HepG2 (cell line): ENCODE data around the gene AP5B1. TPM values are rescaled to one million over a fixed set of nuclear protein-coding genes. Genes with fewer than 3 reads are reported as not detected.
A peak's percentile ranks its signal among the peaks of the same experiment; 100 is the strongest.

Experiments
- ATAC-seq: fragments of 200-7000 bp; cut with Tn5 transposase; 3 replicates; pipeline ENCODE4 v1.9.1; 2020; ENCODE audit warnings: mild to moderate bottlenecking, moderate library complexity
- BruUV-seq: library from RNA; stranded (reverse); fragments of 400-500 nt; replicated peaks from 2 replicates; lab custom pipeline; 2021; lab: Mats Ljungman, UMichigan
- CTCF ChIA-PET: fragments of 300-600 bp; formaldehyde crosslinking; extraction: SDS; loops from one replicate; lab custom pipeline; 2021; ENCODE audit warnings: low total read pairs, inconsistent platforms, low intra/inter-chr PET ratio; lab: Yijun Ruan, JAX
- POLR2A ChIA-PET: fragments of 350-600 bp; sonication (Branson Sonifier 250); formaldehyde crosslinking; loops from one replicate; lab custom pipeline; 2020; ENCODE audit warnings: antibody characterized with exemption, inconsistent platforms; lab: Yijun Ruan, JAX
- DNase-seq: peaks from one replicate; pipeline ENCODE4 v3.0.0-alpha.2; 2015; ENCODE audit warnings: low spot score
- FAIRE-seq: peaks from 3 replicates; lab custom pipeline; 2011; peaks lifted over from hg19 to GRCh38; lab: Jason Lieb, UNC
- H2AFZ ChIP-seq: one replicate; pipeline ENCODE4 v1.6.1; 2011; ENCODE audit warnings: low read length, inconsistent platforms
- H3K27ac ChIP-seq: fragments of 300-600 bp; 3 replicates; pipeline ENCODE4 v1.8.0; 2011; ENCODE audit warnings: mixed run types, mild to moderate bottlenecking, mixed read lengths, low read length, inconsistent platforms; ENCODE audit not compliant: insufficient read depth; ENCODE audit errors: extremely low read length
- H3K27me3 ChIP-seq, 2 experiments: fragments of 200-600 bp in 1 of 2; 2 replicates in 1 of 2; 3 replicates in 1 of 2; pipeline versions ENCODE4 v1.6.0 to v1.8.0; 2011; ENCODE audit warnings: low read length in 2 of 2, mild to moderate bottlenecking in 2 of 2, moderate library complexity in 2 of 2, inconsistent platforms in 1 of 2; ENCODE audit not compliant: insufficient read depth in 2 of 2, control insufficient read depth in 1 of 2
- H3K36me3 ChIP-seq, 2 experiments: fragments of 200-600 bp in 1 of 2; replicated peaks in 1 of 2; 2 replicates in 1 of 2; 3 replicates in 1 of 2; pipeline versions ENCODE4 v1.5.1 to v1.8.0; 2011; ENCODE audit warnings: low read length in 2 of 2, inconsistent platforms in 1 of 2; ENCODE audit not compliant: insufficient read depth in 2 of 2, control insufficient read depth in 1 of 2
- H3K4me1 ChIP-seq: 2 replicates; pipeline ENCODE4 v1.5.1; 2012; ENCODE audit warnings: low read length, inconsistent platforms; ENCODE audit not compliant: insufficient read depth
- H3K4me2 ChIP-seq: 2 replicates; pipeline ENCODE4 v1.6.0; 2011; ENCODE audit warnings: low read depth, low read length, inconsistent platforms
- H3K4me3 ChIP-seq, 3 experiments: fragments of 200-600 bp in 1 of 3; sonication (generic), shearing (Covaris generic) in 1 of 3; replicated peaks in 1 of 3; 2 replicates each; pipeline ENCODE4 v1.5.1; 2011 to 2016; ENCODE audit warnings: low read length in 3 of 3, inconsistent platforms in 2 of 3, low read depth in 2 of 3, mild to moderate bottlenecking in 2 of 3, control low read depth in 1 of 3, mixed read lengths in 1 of 3; ENCODE audit not compliant: insufficient read depth in 1 of 3
- H3K79me2 ChIP-seq: one replicate; pipeline ENCODE4 v1.6.1; 2011; ENCODE audit warnings: low read length, inconsistent platforms; ENCODE audit not compliant: insufficient read depth
- H3K9ac ChIP-seq: 2 replicates; pipeline ENCODE4 v1.6.0; 2011; ENCODE audit warnings: mild to moderate bottlenecking, low read depth, low read length, inconsistent platforms; ENCODE audit not compliant: insufficient read depth
- H3K9me3 ChIP-seq: 2 replicates; pipeline ENCODE4 v1.5.1; 2012; ENCODE audit warnings: mild to moderate bottlenecking, low read length
- H4K20me1 ChIP-seq: 2 replicates; pipeline ENCODE4 v1.6.0; 2011; ENCODE audit warnings: inconsistent platforms, mild to moderate bottlenecking, low read length, moderate library complexity; ENCODE audit not compliant: insufficient read depth
- ELF1 ChIP-seq: sonication (generic); formaldehyde crosslinking; IDR thresholded peaks from 2 replicates; pipeline ENCODE4 v1.4.0; 2020; ENCODE audit warnings: missing genetic modification reagents
- HMG20B ChIP-seq: conservative IDR thresholded peaks from 2 replicates; pipeline ENCODE4 v1.6.1; 2016; ENCODE audit warnings: missing genetic modification reagents, missing compliant biosample characterization
- MIER2 ChIP-seq: IDR thresholded peaks from 2 replicates; pipeline ENCODE4 v1.6.1; 2016; ENCODE audit warnings: missing biosample characterization, missing genetic modification reagents
- SP1 ChIP-seq, 2 experiments: fragments of 450-650 bp in 1 of 2; sonication (generic) in 1 of 2; formaldehyde crosslinking in 1 of 2; IDR thresholded peaks; 2 replicates each; pipeline versions ENCODE4 v1.4.0 to v1.6.1; 2016 to 2020; ENCODE audit warnings: missing genetic modification reagents in 1 of 2
- TAF1 ChIP-seq: sonication (generic); formaldehyde crosslinking; IDR thresholded peaks from 2 replicates; pipeline ENCODE4 v1.4.0; 2020; ENCODE audit warnings: missing genetic modification reagents
- TBX2 ChIP-seq: sonication (generic); formaldehyde crosslinking; IDR thresholded peaks from 2 replicates; pipeline ENCODE4 v1.5.0; 2020; ENCODE audit warnings: missing genetic modification reagents, mild to moderate bottlenecking, borderline replicate concordance
- ZNF10 ChIP-seq: sonication (generic); formaldehyde crosslinking; IDR thresholded peaks from 2 replicates; pipeline ENCODE4 v1.4.0; 2020; ENCODE audit warnings: mild to moderate bottlenecking, low read depth, missing genetic modification reagents, borderline replicate concordance
- ZNF138 ChIP-seq: sonication (generic); formaldehyde crosslinking; IDR thresholded peaks from 2 replicates; pipeline ENCODE4 v1.5.0; 2020; ENCODE audit warnings: mild to moderate bottlenecking, low read depth, missing genetic modification reagents
- ZNF230 ChIP-seq: sonication (generic); formaldehyde crosslinking; IDR thresholded peaks from 2 replicates; pipeline ENCODE4 v1.4.0; 2020; ENCODE audit warnings: mild to moderate bottlenecking, missing genetic modification reagents
- ZNF432 ChIP-seq: sonication (generic); formaldehyde crosslinking; IDR thresholded peaks from 2 replicates; pipeline ENCODE4 v1.5.0; 2020; ENCODE audit warnings: missing genetic modification reagents, mild to moderate bottlenecking, borderline replicate concordance
- ZNF441 ChIP-seq: sonication (generic); formaldehyde crosslinking; IDR thresholded peaks from 2 replicates; pipeline ENCODE4 v1.7.0; 2021; ENCODE audit warnings: missing genetic modification reagents, borderline replicate concordance
- ZNF768 ChIP-seq: sonication (generic); formaldehyde crosslinking; IDR thresholded peaks from 2 replicates; pipeline ENCODE4 v1.4.0; 2020; ENCODE audit warnings: missing genetic modification reagents
- WGBS: methylation state at CpG from one replicate; pipeline ENCODE4 v1.1.6; 2017; ENCODE audit warnings: low lambda C conversion rate; 5-methylcytosine and 5-hydroxymethylcytosine counted together
- in situ Hi-C: cut with HindIII; loops from 2 replicates; pipeline ENCODE4 v1.10.0; 2017; ENCODE audit warnings: low pct_unique_long_range_greater_than_20kb; ENCODE audit not compliant: extremely low pct_ligation_motif_present
- intact Hi-C: fragments of 100-400 bp; cut with micrococcal nuclease; formaldehyde crosslinking; loops from one replicate; pipeline ENCODE4 v1.10.0; 2022; ENCODE audit not compliant: unreplicated experiment
- polyA plus RNA-seq, 8 experiments: library from polyadenylated mRNA; depleted of rRNA in 3 of 8; stranded (reverse) in 7 of 8; unstranded in 1 of 8; fragments of >200 nt; fragmentation: Illumina TruSeq in 4 of 8; extraction: Trizol in 4 of 8; gene quantifications; 2 replicates each; pipeline versions ENCODE4 v1.2.1 to v1.2.3, GENCODE V29; 2011 to 2016; ENCODE audit warnings: low read depth in 4 of 8, missing spikeins in 1 of 8, mixed read lengths in 1 of 8; ENCODE audit not compliant: insufficient read depth in 1 of 8
- total RNA-seq, 5 experiments: library from RNA; depleted of rRNA; stranded (reverse); fragments of >200 nt; fragmentation: Illumina TruSeq; extraction: Trizol; gene quantifications; 2 replicates each; pipeline ENCODE4 v1.2.3, GENCODE V29; 2016; ENCODE audit warnings: low read depth in 1 of 5
- TF ChIP-seq, protein P1 (sequence below): sonication (generic); formaldehyde crosslinking; IDR thresholded peaks from 2 replicates; pipeline ENCODE4 v1.5.0; 2020; ENCODE audit warnings: mild to moderate bottlenecking, missing genetic modification reagents, moderate library complexity

Gene AP5B1
- total and polyA plus RNA-seq, 2 of the 13 experiments (the other 11 are each of a cell fraction or from before 2014, with no cell fraction given) = 1.7 to 4.4 TPM

GRCh38 chr11:65781152-65781961 lies 581 bp upstream of the AP5B1 start (continued):
- TF ChIP-seq TAF1 (CRISPR knock-in tag) (peak; percentile 35; the same call in 1 of the 2 replicates), HMG20B (no peak), SP1 (IDR thresholded peaks at IDR 0.05) (no peak), SP1 (CRISPR knock-in tag; IDR thresholded peaks at IDR 0.05) (peak; percentile 40; the same call in 1 of the 2 replicates), ZNF230 (CRISPR knock-in tag) (0 out of 2 replicates have a peak, but pooled peaks have one; percentile 20), ELF1 (CRISPR knock-in tag) (peak; percentile 30; the same call in 1 of the 2 replicates), TBX2 (CRISPR knock-in tag) (0 out of 2 replicates have a peak, but pooled peaks have one; percentile 16), ZNF441 (CRISPR knock-in tag) (0 out of 2 replicates have a peak, but pooled peaks have one; percentile 46), MIER2 (CRISPR knock-in tag) (no peak), ZNF768 (peak; percentile 41; the same call in 1 of the 2 replicates)
- TF ChIP-seq, all 625 proteins: peak for 63

DNA sequence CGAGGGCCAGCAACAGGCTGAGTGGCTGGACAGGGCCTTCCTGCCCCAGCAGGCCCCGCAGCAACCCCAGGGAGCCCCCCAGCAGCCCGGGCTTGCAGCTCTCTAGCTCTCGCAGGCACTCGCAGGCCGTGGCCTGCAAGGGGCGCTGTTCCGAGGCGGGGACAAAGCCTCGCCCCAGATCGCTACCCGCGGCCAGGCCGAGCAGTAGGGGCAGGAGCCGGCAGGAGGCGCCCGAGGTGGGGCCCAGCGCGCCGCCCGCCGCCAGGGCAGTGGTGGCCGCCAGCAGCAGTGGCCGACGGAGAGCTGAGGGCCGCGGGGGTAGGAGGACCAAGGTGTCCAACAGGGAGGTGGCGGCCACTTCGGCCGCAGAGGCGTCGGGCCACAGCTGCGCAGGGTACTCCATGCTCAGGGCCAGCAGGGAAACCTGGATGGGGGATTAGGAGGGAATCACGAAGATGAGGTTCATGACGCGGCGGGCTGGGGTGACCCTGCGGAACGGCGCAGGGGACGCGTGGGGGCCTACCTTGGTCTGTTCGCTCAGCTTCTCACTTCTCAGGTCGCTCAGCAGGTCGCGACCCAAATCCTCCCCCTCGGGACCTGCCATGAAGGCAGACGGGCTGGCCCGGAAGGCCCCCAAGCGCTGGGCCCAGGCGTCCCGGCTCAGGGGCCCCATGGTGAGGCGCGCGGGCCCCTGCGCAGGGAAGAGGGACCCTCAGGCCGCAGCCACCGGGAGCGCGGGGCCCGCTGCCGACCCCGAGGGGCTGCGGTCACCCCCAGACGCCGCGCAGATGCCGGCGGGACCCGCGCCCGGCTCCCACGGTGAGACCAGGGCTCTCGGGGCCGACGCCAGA lies 632 bp downstream of the AP5B1 start:
- TSS peak; percentile 41 for BruUV-seq
- FAIRE-seq = no peak
- 33% methylated on average over 28 of the region's 76 CpGs for WGBS
- TF ChIP-seq, protein P1, sequence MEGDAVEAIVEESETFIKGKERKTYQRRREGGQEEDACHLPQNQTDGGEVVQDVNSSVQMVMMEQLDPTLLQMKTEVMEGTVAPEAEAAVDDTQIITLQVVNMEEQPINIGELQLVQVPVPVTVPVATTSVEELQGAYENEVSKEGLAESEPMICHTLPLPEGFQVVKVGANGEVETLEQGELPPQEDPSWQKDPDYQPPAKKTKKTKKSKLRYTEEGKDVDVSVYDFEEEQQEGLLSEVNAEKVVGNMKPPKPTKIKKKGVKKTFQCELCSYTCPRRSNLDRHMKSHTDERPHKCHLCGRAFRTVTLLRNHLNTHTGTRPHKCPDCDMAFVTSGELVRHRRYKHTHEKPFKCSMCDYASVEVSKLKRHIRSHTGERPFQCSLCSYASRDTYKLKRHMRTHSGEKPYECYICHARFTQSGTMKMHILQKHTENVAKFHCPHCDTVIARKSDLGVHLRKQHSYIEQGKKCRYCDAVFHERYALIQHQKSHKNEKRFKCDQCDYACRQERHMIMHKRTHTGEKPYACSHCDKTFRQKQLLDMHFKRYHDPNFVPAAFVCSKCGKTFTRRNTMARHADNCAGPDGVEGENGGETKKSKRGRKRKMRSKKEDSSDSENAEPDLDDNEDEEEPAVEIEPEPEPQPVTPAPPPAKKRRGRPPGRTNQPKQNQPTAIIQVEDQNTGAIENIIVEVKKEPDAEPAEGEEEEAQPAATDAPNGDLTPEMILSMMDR (CRISPR knock-in tag) = peak; percentile 80
- TF ChIP-seq ZNF432 (CRISPR knock-in tag) (no peak), ZNF138 (CRISPR knock-in tag) (0 out of 2 replicates have a peak, but pooled peaks have one; percentile 13), ZNF10 (no peak)

More for the DNA sequence above, 632 bp downstream of the AP5B1 start:
- no peaks in the 10 kb centered on the region for H3K79me2 ChIP-seq
- no peak overlapping the region for H2AFZ ChIP-seq
- no peaks in the 10 kb centered on the region for H3K36me3 ChIP-seq
- DNase-seq = peak; percentile 53
- ATAC-seq = peak; percentile 74
- H3K9ac ChIP-seq = peak overlapping the region; percentile 82
- POLR2A ChIA-PET = interaction anchor here (0.6 to 3.4 kb wide), 7 partner anchors 9 to 79 kb away, joined by 3 to 13 read pairs (median 5); partner anchors contain the start of genes CFL1, KAT5, MUS81 and RNASEH2C
- in situ Hi-C loops (loop anchor here (5.0 kb wide), 1 partner anchor 37 kb away; no protein-coding TSS in a partner anchor), intact Hi-C loops (loop anchor here (5.0 kb wide), 2 partner anchors 37 to 547 kb away; no protein-coding TSS in a partner anchor)
- H4K20me1 ChIP-seq = no peaks in the 10 kb centered on the region
- peak overlapping the region; percentile 59 to 92 (median 62) for H3K4me3 ChIP-seq
- CTCF ChIA-PET = interaction anchor here (0.7 to 4.7 kb wide), 9 partner anchors 10 to 209 kb away, joined by 3 to 56 read pairs (median 4); partner anchors contain the start of genes FIBP and KAT5
- H3K27ac ChIP-seq = peak overlapping the region; percentile 61
- peaks cover 2 to 30% of the 10 kb centered on the region in 2 experiments; a peak in 4 of 5 replicates for H3K27me3 ChIP-seq
- no peaks in the 10 kb centered on the region for H3K9me3 ChIP-seq
- peaks cover 43% of the 10 kb centered on the region for H3K4me1 ChIP-seq
- H3K4me2 ChIP-seq = peak overlapping the region; percentile 95
